Activated CD4-positive, alpha-beta T cell treated with anti-CD3 and anti-CD28 coated beads for 36 hours (primary cell): ENCODE measurements around the gene RAB34. TPM values are rescaled to one million over a fixed set of nuclear protein-coding genes. Genes with fewer than 3 reads are reported as not detected.
"Not testable (repeated sequence)": the region's sequence is repeated elsewhere in the genome, so short reads cannot be mapped to it uniquely, and the experiment has no call there.

Experiments used
- ATAC-seq: fragments of 200-7000 bp; cut with Tn5 transposase; one replicate; pipeline ENCODE4 v1.10.0; 2021; ENCODE audit warnings: mild to moderate bottlenecking, moderate library complexity
- CTCF ChIA-PET: fragments of 350-600 bp; sonication (Branson Sonifier 250); formaldehyde crosslinking; loops from one replicate; lab custom pipeline; 2021; ENCODE audit warnings: antibody characterized with exemption; lab: Charles Lee
- POLR2A ChIA-PET: fragments of 350-600 bp; sonication (Branson Sonifier 250); formaldehyde crosslinking; loops from one replicate; lab custom pipeline; 2021; ENCODE audit warnings: antibody characterized with exemption, inconsistent platforms; lab: Charles Lee
- DNase-seq: peaks from one replicate; pipeline ENCODE4 v3.0.0-alpha.2; 2020
- H3K27ac Mint-ChIP-seq: one replicate; pipeline ENCODE4 v1.8.0; 2021; ENCODE audit warnings: mixed read lengths
- H3K27me3 Mint-ChIP-seq: one replicate; pipeline ENCODE4 v1.8.0; 2021; ENCODE audit warnings: mixed read lengths
- H3K36me3 Mint-ChIP-seq: one replicate; pipeline ENCODE4 v1.8.0; 2021; ENCODE audit warnings: low read depth, mixed read lengths
- H3K4me1 Mint-ChIP-seq: one replicate; pipeline ENCODE4 v1.8.0; 2021; ENCODE audit warnings: mixed read lengths
- H3K4me3 Mint-ChIP-seq: one replicate; pipeline ENCODE4 v1.8.0; 2021; ENCODE audit warnings: mild to moderate bottlenecking, moderate library complexity, mixed read lengths
- H3K9me3 Mint-ChIP-seq: one replicate; pipeline ENCODE4 v1.8.0; 2021; ENCODE audit warnings: low read depth, mixed read lengths
- intact Hi-C, 2 experiments: fragments of 100-400 bp; cut with DNase I in 1 of 2; cut with micrococcal nuclease in 1 of 2; formaldehyde crosslinking; loops; one replicate each; pipeline versions ENCODE4 v1.14.2 to v1.15.1; 2022 to 2024; cut with DNase I, micrococcal nuclease
- total RNA-seq, 2 experiments: library from RNA; stranded (reverse); gene quantifications; one replicate each; pipeline ENCODE4 v1.2.3, GENCODE V29; 2021

RAB34 gene
- total RNA-seq, 2 experiments from 2014 or later: 13.6 to 17.4 TPM

GRCh38 chr17:28725660-28726225 is 8.1 kb upstream of the RAB34 start:
- DNase-seq (peak; percentile 72), ATAC-seq (peak; percentile 0)
- no peaks in the 10 kb centered on the region for H3K27me3 Mint-ChIP-seq
- peak overlapping the region; percentile 90 for H3K27ac Mint-ChIP-seq
- CTCF ChIA-PET: interaction anchor here (0.7 to 8.9 kb wide), 22 partner anchors 9 to 391 kb away, joined by 3 to 294 read pairs (median 6); partner anchors contain the start of genes BLTP2, FAM222B, PHF12 and PROCA1
- POLR2A ChIA-PET: interaction anchor here (0.6 to 6.3 kb wide), 10 partner anchors 9 to 226 kb away, joined by 3 to 111 read pairs (median 6); partner anchors contain the start of genes PHF12, PROCA1 and TRAF4
- no peaks in the 10 kb centered on the region for H3K9me3 Mint-ChIP-seq
- peaks cover 59% of the 10 kb centered on the region for H3K4me1 Mint-ChIP-seq
- peak overlapping the region; percentile 99 for H3K4me3 Mint-ChIP-seq
- intact Hi-C loops: loop anchor here (1.0 to 10.0 kb wide), 8 partner anchors 37 to 889 kb away; partner anchors contain the start of genes ABHD15 (in 1 of the 2), NUFIP2 (in 1 of the 2) and TP53I13 (in 1 of the 2)
- H3K36me3 Mint-ChIP-seq: peaks cover 49% of the 10 kb centered on the region

GRCh38 chr17:28725166-28725659 is 7.5 kb upstream of the RAB34 start:
- peaks cover 54% of the 10 kb centered on the region for H3K36me3 Mint-ChIP-seq

GRCh38 chr17:28724500-28725165 is 7.0 kb upstream of the RAB34 start:
- CTCF ChIA-PET: interaction anchor here (0.5 to 8.9 kb wide), 6 partner anchors 9 to 233 kb away, joined by 3 to 294 read pairs (median 4); partner anchors contain the start of genes PHF12 and TRAF4
- intact Hi-C loops: loop anchor here (5.0 to 10.0 kb wide), 6 partner anchors 38 to 890 kb away; partner anchors contain the start of genes ABHD15 (in 1 of the 2), NUFIP2 (in 1 of the 2) and TP53I13 (in 1 of the 2)
- no peak for ATAC-seq
- peak overlapping the region; percentile 90 for H3K27ac Mint-ChIP-seq
- POLR2A ChIA-PET: interaction anchor here (0.6 to 6.3 kb wide), 7 partner anchors 8 to 169 kb away, joined by 3 to 111 read pairs (median 4); partner anchors contain the start of genes FAM222B and TRAF4
- H3K9me3 Mint-ChIP-seq: no peaks in the 10 kb centered on the region
- H3K36me3 Mint-ChIP-seq: peaks cover 60% of the 10 kb centered on the region
- H3K27me3 Mint-ChIP-seq: no peaks in the 10 kb centered on the region
- H3K4me3 Mint-ChIP-seq: peak overlapping the region; percentile 99
- DNase-seq: peak; percentile 20
- H3K4me1 Mint-ChIP-seq: peaks cover 56% of the 10 kb centered on the region

More at GRCh38 chr17:28725166-28725659, 7.5 kb upstream of the RAB34 start:
- peak; percentile 50 for DNase-seq
- Mint-ChIP-seq H3K4me3 (peak overlapping the region; percentile 99), H3K27ac (peak overlapping the region; percentile 90), H3K9me3 (no peaks in the 10 kb centered on the region), H3K4me1 (peaks cover 60% of the 10 kb centered on the region), H3K27me3 (no peaks in the 10 kb centered on the region)
- ChIA-PET POLR2A (interaction anchor here (0.6 to 6.3 kb wide), 8 partner anchors 9 to 225 kb away, joined by 3 to 111 read pairs (median 5); partner anchors contain the start of gene TRAF4), CTCF (interaction anchor here (0.5 to 8.9 kb wide), 7 partner anchors 9 to 233 kb away, joined by 3 to 294 read pairs (median 4); partner anchors contain the start of genes PHF12 and TRAF4)
- no peak for ATAC-seq
- intact Hi-C loops: loop anchor here (5.0 to 10.0 kb wide), 6 partner anchors 37 to 890 kb away; partner anchors contain the start of genes ABHD15 (in 1 of the 2), NUFIP2 (in 1 of the 2) and TP53I13 (in 1 of the 2)

- H3K4me3 Mint-ChIP-seq: peak overlapping the region; percentile 99
- not testable (repeated sequence) for ATAC-seq
- POLR2A ChIA-PET: interaction anchor here (1.0 to 6.3 kb wide), 2 partner anchors 23 to 118 kb away, joined by 4 to 111 read pairs; partner anchors contain the start of genes FAM222B and TRAF4
These were observed 6.3 kb upstream of the RAB34 start for GRCh38 chr17:28723836-28724499.

GRCh38 chr17:28723159-28723835 is 5.6 kb upstream of the RAB34 start:
- H3K27ac Mint-ChIP-seq: peak overlapping the region; percentile 90
- ChIA-PET CTCF (interaction anchor here (1.4 to 8.9 kb wide), 2 partner anchors 24 to 88 kb away, joined by 3 to 294 read pairs; partner anchors contain the start of gene TRAF4), POLR2A (interaction anchor here (0.7 to 6.3 kb wide), 3 partner anchors 24 to 203 kb away, joined by 4 to 111 read pairs (median 11); partner anchors contain the start of genes FAM222B and TRAF4)
- H3K9me3 Mint-ChIP-seq: no peaks in the 10 kb centered on the region
- H3K27me3 Mint-ChIP-seq: peaks cover under 1% of the 10 kb centered on the region
- DNase-seq: no peak
- H3K4me3 Mint-ChIP-seq: peak overlapping the region; percentile 99
- H3K36me3 Mint-ChIP-seq: peaks cover 60% of the 10 kb centered on the region
- peaks cover 57% of the 10 kb centered on the region for H3K4me1 Mint-ChIP-seq
- intact Hi-C loops: loop anchor here (10.0 kb wide), 2 partner anchors 392 to 892 kb away; no protein-coding TSS in a partner anchor
- ATAC-seq: no peak

More at GRCh38 chr17:28723836-28724499, 6.3 kb upstream of the RAB34 start:
- intact Hi-C loops: loop anchor here (10.0 kb wide), 2 partner anchors 391 to 891 kb away; no protein-coding TSS in a partner anchor
- H3K4me1 Mint-ChIP-seq: peaks cover 55% of the 10 kb centered on the region
- CTCF ChIA-PET: interaction anchor here (1.4 to 8.9 kb wide), 3 partner anchors 24 to 228 kb away, joined by 3 to 294 read pairs (median 94); partner anchors contain the start of genes PHF12 and TRAF4
- H3K27ac Mint-ChIP-seq: peak overlapping the region; percentile 90
- not testable (repeated sequence) for H3K27me3 Mint-ChIP-seq, H3K9me3 Mint-ChIP-seq, DNase-seq
- H3K36me3 Mint-ChIP-seq: peaks cover 60% of the 10 kb centered on the region

- intact Hi-C loops: loop anchor here (10.0 kb wide), 2 partner anchors 392 to 892 kb away; no protein-coding TSS in a partner anchor
These were observed 4.9 kb upstream of the RAB34 start for GRCh38 chr17:28722417-28723158.

GRCh38 chr17:28720997-28721329 is 3.3 kb upstream of the RAB34 start:
- Mint-ChIP-seq H3K36me3 (peaks cover 60% of the 10 kb centered on the region), H3K4me3 (peak overlapping the region; percentile 99), H3K27ac (peak overlapping the region; percentile 99), H3K4me1 (peaks cover 53% of the 10 kb centered on the region)
- ATAC-seq, H3K9me3 Mint-ChIP-seq, H3K27me3 Mint-ChIP-seq: not testable (repeated sequence)
- POLR2A ChIA-PET: interaction anchor here (2.0 to 3.3 kb wide), 3 partner anchors 7 to 228 kb away, joined by 13 to 35 read pairs (median 31); partner anchors contain the start of genes NEK8 and PROCA1
- intact Hi-C loops: loop anchor here (1.0 to 10.0 kb wide), 3 partner anchors 7 to 894 kb away; partner anchors contain the start of gene NEK8 (in 1 of the 2)
- CTCF ChIA-PET: interaction anchor here (0.7 to 1.3 kb wide), 2 partner anchors 90 to 271 kb away, joined by 3 read pairs; no protein-coding TSS in a partner anchor
- peak; percentile 30 for DNase-seq

More at GRCh38 chr17:28722417-28723158, 4.9 kb upstream of the RAB34 start:
- peaks cover 58% of the 10 kb centered on the region for H3K4me1 Mint-ChIP-seq
- H3K4me3 Mint-ChIP-seq: peak overlapping the region; percentile 99
- peaks cover 60% of the 10 kb centered on the region for H3K36me3 Mint-ChIP-seq
- ATAC-seq (no peak), DNase-seq (no peak)
- no peaks in the 10 kb centered on the region for H3K9me3 Mint-ChIP-seq
- CTCF ChIA-PET: interaction anchor here (0.7 to 1.4 kb wide), 5 partner anchors 28 to 425 kb away, joined by 3 to 5 read pairs (median 3); no protein-coding TSS in a partner anchor
- H3K27ac Mint-ChIP-seq: peak overlapping the region; percentile 99
- peaks cover 3% of the 10 kb centered on the region for H3K27me3 Mint-ChIP-seq
- POLR2A ChIA-PET: interaction anchor here (0.7 kb wide), 2 partner anchors 204 to 387 kb away, joined by 4 to 11 read pairs; no protein-coding TSS in a partner anchor

- peak; percentile 61 for DNase-seq
- peak overlapping the region; percentile 99 for H3K27ac Mint-ChIP-seq
- H3K4me3 Mint-ChIP-seq: peak overlapping the region; percentile 99
- intact Hi-C loops: loop anchor here (1.0 to 10.0 kb wide), 3 partner anchors 8 to 894 kb away; partner anchors contain the start of gene NEK8 (in 1 of the 2)
- peaks cover 56% of the 10 kb centered on the region for H3K36me3 Mint-ChIP-seq
- peaks cover 53% of the 10 kb centered on the region for H3K4me1 Mint-ChIP-seq
- ATAC-seq: no peak
- ChIA-PET POLR2A (interaction anchor here (0.5 to 3.3 kb wide), 11 partner anchors 8 to 231 kb away, joined by 3 to 35 read pairs (median 8); partner anchors contain the start of genes BLTP2, NEK8, PHF12 and PROCA1), CTCF (interaction anchor here (0.6 to 2.5 kb wide), 11 partner anchors 8 to 233 kb away, joined by 3 to 23 read pairs (median 6); partner anchors contain the start of genes ALDOC, NEK8, PHF12 and PIGS)
- H3K27me3 Mint-ChIP-seq: peaks cover 9% of the 10 kb centered on the region
- H3K9me3 Mint-ChIP-seq: no peaks in the 10 kb centered on the region
These were observed 2.8 kb upstream of the RAB34 start for GRCh38 chr17:28720247-28720996.
